NCI-H2196 treated with DMSO at 0.1 percent for 48 hours (cell line): ENCODE measurements around the gene SNX10.
A peak's percentile ranks its signal among the peaks of the same experiment; 100 is the strongest.

Experiments
- DNase-seq: peaks from one replicate; lab custom pipeline; 2025; ENCODE audit not compliant: unreplicated experiment; lab: John Stamatoyannopoulos, UW

Gene SNX10

GRCh38 chr7:26398756-26399509 lies 107.3 kb downstream of the SNX10 start:
- peak; percentile 70 for DNase-seq

- DNase-seq = no peak
Observed at GRCh38 chr7:26399736-26400135, 108.1 kb downstream of the SNX10 start.

GRCh38 chr7:26403640-26404039 lies 112.0 kb downstream of the SNX10 start:
- DNase-seq = no peak

GRCh38 chr7:26404189-26404996 lies 112.7 kb downstream of the SNX10 start:
- DNase-seq = no peak

GRCh38 chr7:26406433-26406832 lies 114.8 kb downstream of the SNX10 start:
- DNase-seq = no peak

GRCh38 chr7:26409661-26410547 lies 118.2 kb downstream of the SNX10 start:
- DNase-seq = no peak

GRCh38 chr7:26413007-26413691 lies 121.5 kb downstream of the SNX10 start:
- peak; percentile 97 for DNase-seq

GRCh38 chr7:26416004-26416403 lies 124.3 kb downstream of the SNX10 start:
- DNase-seq = no peak

- DNase-seq = no peak
Observed at GRCh38 chr7:26417911-26418413, 126.3 kb downstream of the SNX10 start.

GRCh38 chr7:26419198-26419597 lies 127.5 kb downstream of the SNX10 start:
- DNase-seq = peak; percentile 48

- DNase-seq = no peak
Observed at GRCh38 chr7:26420422-26421019, 128.9 kb downstream of the SNX10 start.

GRCh38 chr7:26422761-26423160 lies 131.1 kb downstream of the SNX10 start:
- no peak for DNase-seq

GRCh38 chr7:26423436-26423835 lies 131.8 kb downstream of the SNX10 start:
- no peak for DNase-seq
